T-helper 22 cell (primary cell): ENCODE measurements around the gene ERCC6L2.

Experiments used
- DNase-seq: peaks from one replicate; pipeline ENCODE4 v3.0.0-alpha.2; 2020; ENCODE audit warnings: low read depth

The ERCC6L2 gene

GRCh38 chr9:95927271-95928004, 51.9 kb downstream of the ERCC6L2 start:
- no peak for DNase-seq

- DNase-seq, result no peak
Observed at GRCh38 chr9:95930277-95930676, 54.8 kb downstream of the ERCC6L2 start.

GRCh38 chr9:95935861-95936578, 60.5 kb downstream of the ERCC6L2 start:
- DNase-seq, result no peak

GRCh38 chr9:95936579-95937075, 61.1 kb downstream of the ERCC6L2 start:
- DNase-seq, result no peak

- DNase-seq, result no peak
Observed at GRCh38 chr9:95937131-95937530, 61.6 kb downstream of the ERCC6L2 start.

GRCh38 chr9:95938724-95939123, 63.2 kb downstream of the ERCC6L2 start:
- no peak for DNase-seq

GRCh38 chr9:95939472-95939871, 64.0 kb downstream of the ERCC6L2 start:
- no peak for DNase-seq

- no peak for DNase-seq
Observed at GRCh38 chr9:95940265-95940664, 64.8 kb downstream of the ERCC6L2 start.

- no peak for DNase-seq
Observed at GRCh38 chr9:95942016-95942415, 66.5 kb downstream of the ERCC6L2 start.

- DNase-seq, result no peak
Observed at GRCh38 chr9:95947118-95947517, 71.6 kb downstream of the ERCC6L2 start.

- no peak for DNase-seq
Observed at GRCh38 chr9:95952471-95952870, 77.0 kb downstream of the ERCC6L2 start.

- DNase-seq, result no peak
Observed at GRCh38 chr9:95953986-95954385, 78.5 kb downstream of the ERCC6L2 start.

- no peak for DNase-seq
Observed at GRCh38 chr9:95954940-95955339, 79.4 kb downstream of the ERCC6L2 start.

GRCh38 chr9:95962936-95963335, 87.4 kb downstream of the ERCC6L2 start:
- DNase-seq, result no peak

GRCh38 chr9:95963659-95964058, 88.2 kb downstream of the ERCC6L2 start:
- no peak for DNase-seq

GRCh38 chr9:95966306-95966705, 90.8 kb downstream of the ERCC6L2 start:
- no peak for DNase-seq

- DNase-seq, result no peak
Observed at GRCh38 chr9:95970317-95970716, 94.8 kb downstream of the ERCC6L2 start.

GRCh38 chr9:95971815-95972214, 96.3 kb downstream of the ERCC6L2 start:
- no peak for DNase-seq

- DNase-seq, result no peak
Observed at GRCh38 chr9:95974389-95974788, 98.9 kb downstream of the ERCC6L2 start.

- DNase-seq, result no peak
Observed at GRCh38 chr9:95977371-95977770, 101.9 kb downstream of the ERCC6L2 start.

- no peak for DNase-seq
Observed at GRCh38 chr9:95978106-95978505, 102.6 kb downstream of the ERCC6L2 start.

GRCh38 chr9:95979446-95979845, 104.0 kb downstream of the ERCC6L2 start:
- DNase-seq, result no peak
